ENCODE results near the gene BICD1. TPM values are rescaled to one million over a fixed set of nuclear protein-coding genes. Genes with fewer than 3 reads are reported as not detected.

The BICD1 gene
- total and polyA plus RNA-seq, 2 of the 13 experiments (the other 11 are each of a cell fraction or from before 2014, with no cell fraction given), result 4.5 to 5.2 TPM

- TF ChIP-seq ZNF280D (CRISPR knock-in tag; IDR thresholded peaks at IDR 0.05) (no peak), ZNF841 (CRISPR knock-in tag; IDR thresholded peaks at IDR 0.05; ENCODE audit: borderline replicate concordance) (no peak), PRMT3 (CRISPR knock-in tag; IDR thresholded peaks at IDR 0.05; ENCODE audit: borderline replicate concordance, low read depth) (no peak), RELA (CRISPR knock-in tag; IDR thresholded peaks at IDR 0.05) (no peak), ZNF7 (CRISPR knock-in tag; IDR thresholded peaks at IDR 0.05) (no peak), ZBTB4 (CRISPR knock-in tag; IDR thresholded peaks at IDR 0.05; ENCODE audit: borderline replicate concordance) (no peak), ZSCAN9 (CRISPR knock-in tag; IDR thresholded peaks at IDR 0.05; ENCODE audit: borderline replicate concordance) (no peak), LBX2 (CRISPR knock-in tag; IDR thresholded peaks at IDR 0.05; ENCODE audit: borderline replicate concordance) (no peak)
Observed at GRCh38 chr12:32407795-32408194, 301.1 kb downstream of the BICD1 start (continued).

Measured in HepG2 (cell line).